Measurements from ENCODE around the gene SAMD4A. TPM values are rescaled to one million over a fixed set of nuclear protein-coding genes. Genes with fewer than 3 reads are reported as not detected.
A peak's percentile ranks its signal among the peaks of the same experiment; 100 is the strongest.

SAMD4A gene
- total and polyA plus RNA-seq, 7 experiments from 2014 or later: 0.73 to 5.7 (median 1.7) TPM; not detected in 2

GRCh38 chr14:54834081-54834480, 267.2 kb downstream of the SAMD4A start:
- no peak overlapping the region for H3K4me3 Mint-ChIP-seq
- ATAC-seq (no peak), DNase-seq (no peak)
- H3K27me3 Mint-ChIP-seq: peaks cover 0 to 5% (median 0%) of the 10 kb centered on the region in 5 donors
- POLR2A ChIA-PET: interaction anchor here (0.6 kb wide), 1 partner anchor 18 kb away, joined by 3 read pairs; no protein-coding TSS in a partner anchor
- H3K9me3 ChIP-seq (ENCODE audit: control insufficient read depth in 2 of 3, low read length in 3 of 3): no peaks in the 10 kb centered on the region
- CTCF ChIA-PET: no interaction called here
- peaks cover 0 to 21% (median 5%) of the 10 kb centered on the region in 5 donors for H3K36me3 Mint-ChIP-seq
- H3K4me1 Mint-ChIP-seq: no peaks in the 10 kb centered on the region
- H3K4me3 ChIP-seq (ENCODE audit: low read length): no peak overlapping the region
- no peak overlapping the region for H3K27ac Mint-ChIP-seq
- no peak overlapping the region for H3K27ac ChIP-seq (ENCODE audit: low read depth, low read length)
- H3K4me1 ChIP-seq (ENCODE audit: control insufficient read depth in 2 of 2, insufficient read depth in 2 of 2, low read length in 2 of 2): no peaks in the 10 kb centered on the region
- H3K36me3 ChIP-seq (ENCODE audit: control insufficient read depth in 2 of 3, insufficient read depth in 3 of 3, low read length in 3 of 3): no peaks in the 10 kb centered on the region
- intact Hi-C loops (cut with micrococcal nuclease): no loop called here
- peaks cover 3 to 25% (median 8%) of the 10 kb centered on the region in 11 donors for H3K9me3 Mint-ChIP-seq
- no peaks in the 10 kb centered on the region for H3K27me3 ChIP-seq (ENCODE audit: control insufficient read depth in 2 of 2, insufficient read depth in 2 of 2, low read length in 2 of 2)

GRCh38 chr14:54834727-54835126, 267.8 kb downstream of the SAMD4A start:
- Mint-ChIP-seq H3K27ac (no peak overlapping the region), H3K9me3 (peaks cover 3 to 24% (median 8%) of the 10 kb centered on the region in 11 donors), H3K27me3 (peaks cover 0 to 5% (median 0%) of the 10 kb centered on the region in 5 donors), H3K36me3 (peaks cover 0 to 23% (median 10%) of the 10 kb centered on the region in 5 donors), H3K4me1 (peaks cover 0 to 1% (median 0%) of the 10 kb centered on the region in 7 donors), H3K4me3 (no peak overlapping the region)
- Histone ChIP-seq H3K27me3 (ENCODE audit: control insufficient read depth in 2 of 2, insufficient read depth in 2 of 2, low read length in 2 of 2) (no peaks in the 10 kb centered on the region), H3K27ac (ENCODE audit: low read depth, low read length) (no peak overlapping the region), H3K36me3 (ENCODE audit: control insufficient read depth in 2 of 3, insufficient read depth in 3 of 3, low read length in 3 of 3) (peaks cover 0 to under 1% (median 0%) of the 10 kb centered on the region in 3 experiments), H3K9me3 (ENCODE audit: control insufficient read depth in 2 of 3, low read length in 3 of 3) (no peaks in the 10 kb centered on the region), H3K4me3 (ENCODE audit: low read length) (no peak overlapping the region), H3K4me1 (ENCODE audit: control insufficient read depth in 2 of 2, insufficient read depth in 2 of 2, low read length in 2 of 2) (no peaks in the 10 kb centered on the region)
- no peak for ATAC-seq
- POLR2A ChIA-PET: interaction anchor here (0.6 kb wide), 1 partner anchor 18 kb away, joined by 3 read pairs; no protein-coding TSS in a partner anchor
- DNase-seq: no peak
- intact Hi-C loops (cut with micrococcal nuclease): no loop called here
- CTCF ChIA-PET: no interaction called here

DNA sequence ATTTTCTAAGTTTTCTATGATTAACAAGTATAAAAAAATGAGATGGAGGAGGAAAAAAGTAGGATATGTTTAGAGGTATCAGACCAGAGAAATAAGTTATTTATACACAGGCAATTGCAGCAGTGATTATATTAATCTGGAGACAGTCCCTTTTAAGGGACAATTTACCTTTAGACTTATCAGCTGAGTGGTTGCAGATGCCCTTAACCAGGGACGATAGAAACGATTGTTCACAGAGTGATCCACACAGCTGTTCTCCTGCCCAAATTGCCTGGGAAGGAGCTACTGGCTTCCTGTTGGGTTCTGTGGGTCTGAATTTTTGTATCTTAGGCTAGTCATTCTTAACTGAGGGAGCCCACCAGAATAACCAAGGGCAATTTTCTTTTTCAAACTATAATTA, 269.3 kb downstream of the SAMD4A start:
- Histone ChIP-seq H3K4me3 (ENCODE audit: low read length) (no peak overlapping the region), H3K4me1 (ENCODE audit: control insufficient read depth in 2 of 2, insufficient read depth in 2 of 2, low read length in 2 of 2) (no peaks in the 10 kb centered on the region), H3K27ac (ENCODE audit: low read depth, low read length) (no peak overlapping the region), H3K9me3 (ENCODE audit: control insufficient read depth in 2 of 3, low read length in 3 of 3) (no peaks in the 10 kb centered on the region), H3K27me3 (ENCODE audit: control insufficient read depth in 2 of 2, insufficient read depth in 2 of 2, low read length in 2 of 2) (no peaks in the 10 kb centered on the region), H3K36me3 (ENCODE audit: control insufficient read depth in 2 of 3, insufficient read depth in 3 of 3, low read length in 3 of 3) (peaks cover 0 to 14% (median 13%) of the 10 kb centered on the region in 3 experiments)
- Mint-ChIP-seq H3K27ac (no peak overlapping the region), H3K36me3 (peaks cover 9 to 36% (median 20%) of the 10 kb centered on the region in 5 donors), H3K4me1 (peaks cover 0 to 1% (median 0%) of the 10 kb centered on the region in 7 donors), H3K4me3 (no peak overlapping the region), H3K27me3 (peaks cover 0 to under 1% (median 0%) of the 10 kb centered on the region in 5 donors), H3K9me3 (peaks cover 0 to 9% (median 1%) of the 10 kb centered on the region in 11 donors)
- ATAC-seq (no peak), DNase-seq (no peak)
- POLR2A ChIA-PET: no interaction called here
- intact Hi-C loops (cut with micrococcal nuclease): no loop called here
- CTCF ChIA-PET: no interaction called here

DNA sequence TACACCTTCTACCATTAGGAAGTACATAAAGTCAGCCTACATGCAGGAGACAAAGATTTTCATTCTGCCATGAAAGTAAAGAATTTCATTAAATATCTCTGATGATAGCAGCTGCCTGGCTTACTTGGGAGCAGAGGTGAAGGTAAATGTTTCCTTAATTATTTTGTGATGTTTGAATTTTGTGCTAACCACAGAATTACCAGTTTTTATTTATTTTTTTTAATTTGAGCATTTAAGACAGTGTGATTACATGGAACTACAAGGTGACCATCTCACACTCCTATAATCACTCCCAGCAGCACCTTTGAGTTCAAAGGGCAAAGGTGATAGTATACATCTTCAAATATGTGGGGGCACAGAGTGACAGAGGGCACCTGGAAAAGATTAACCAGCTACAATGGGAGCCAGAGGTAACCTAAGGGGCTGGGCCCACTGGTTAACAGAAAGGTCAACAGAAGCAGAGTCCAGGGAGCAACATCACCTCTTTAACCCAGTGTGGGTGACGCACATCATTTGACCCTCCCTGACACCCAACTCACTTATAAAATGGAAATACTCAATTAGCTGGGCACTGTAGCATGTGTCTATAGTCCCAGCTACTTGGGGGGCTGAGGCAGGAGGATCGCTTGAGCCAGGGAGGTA, 270.7 kb downstream of the SAMD4A start:
- H3K36me3 ChIP-seq (ENCODE audit: control insufficient read depth in 2 of 3, insufficient read depth in 3 of 3, low read length in 3 of 3): peaks cover 0 to 17% (median 14%) of the 10 kb centered on the region in 3 experiments
- ATAC-seq: no peak
- no peak for DNase-seq
- no peak overlapping the region for H3K4me3 Mint-ChIP-seq
- H3K27me3 ChIP-seq (ENCODE audit: control insufficient read depth in 2 of 2, insufficient read depth in 2 of 2, low read length in 2 of 2): no peaks in the 10 kb centered on the region
- peak overlapping the region in 1 of 9 donors; percentile 71 for H3K27ac Mint-ChIP-seq
- no peaks in the 10 kb centered on the region for H3K27me3 Mint-ChIP-seq
- no peaks in the 10 kb centered on the region for H3K4me1 ChIP-seq (ENCODE audit: control insufficient read depth in 2 of 2, insufficient read depth in 2 of 2, low read length in 2 of 2)
- H3K4me1 Mint-ChIP-seq: peaks cover 0 to 1% (median 0%) of the 10 kb centered on the region in 7 donors
- H3K36me3 Mint-ChIP-seq: peaks cover 10 to 47% (median 22%) of the 10 kb centered on the region in 5 donors
- H3K4me3 ChIP-seq (ENCODE audit: low read length): no peak overlapping the region
- H3K9me3 ChIP-seq (ENCODE audit: control insufficient read depth in 2 of 3, low read length in 3 of 3): no peaks in the 10 kb centered on the region
- CTCF ChIA-PET: no interaction called here
- peaks cover 0 to 3% (median 0%) of the 10 kb centered on the region in 11 donors for H3K9me3 Mint-ChIP-seq
- POLR2A ChIA-PET: no interaction called here
- intact Hi-C loops (cut with micrococcal nuclease): no loop called here
- no peak overlapping the region for H3K27ac ChIP-seq (ENCODE audit: low read depth, low read length)

DNA sequence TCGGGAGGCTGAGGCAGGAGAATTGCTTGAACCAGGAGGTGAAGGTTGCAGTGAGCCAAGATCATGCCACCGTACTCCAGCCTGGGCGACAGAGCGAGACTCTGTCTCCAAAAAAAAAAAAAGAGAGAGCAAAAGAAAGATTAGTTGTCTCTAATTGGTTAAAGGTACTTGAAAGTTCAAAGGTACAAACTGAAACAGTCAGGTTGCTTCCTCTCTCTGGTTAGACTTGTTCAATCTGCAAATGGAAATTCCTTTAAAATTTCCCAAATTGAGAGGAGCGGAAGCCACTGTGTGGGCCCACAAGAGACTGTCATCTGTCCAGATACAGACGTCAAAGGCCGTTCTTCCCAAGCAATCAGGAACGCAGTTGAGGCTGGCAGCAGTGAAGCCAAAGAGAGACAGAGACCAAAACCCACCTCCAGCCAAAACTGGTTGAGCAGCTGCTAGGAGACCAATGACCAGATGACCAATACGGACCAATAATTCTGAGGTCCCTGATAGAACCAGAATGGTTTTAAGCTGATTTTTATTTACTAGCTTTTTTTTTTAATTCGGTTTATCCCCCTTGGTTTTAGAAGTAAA, 272.1 kb downstream of the SAMD4A start:
- no peaks in the 10 kb centered on the region for H3K4me1 ChIP-seq (ENCODE audit: control insufficient read depth in 2 of 2, insufficient read depth in 2 of 2, low read length in 2 of 2)
- peak overlapping the region in 2 of 9 donors; percentile 44 to 48 for H3K27ac Mint-ChIP-seq
- CTCF ChIA-PET: no interaction called here
- H3K27me3 Mint-ChIP-seq: no peaks in the 10 kb centered on the region
- no peak for DNase-seq
- intact Hi-C loops (cut with micrococcal nuclease): no loop called here
- H3K4me3 Mint-ChIP-seq: no peak overlapping the region
- no peak for ATAC-seq
- no peak overlapping the region for H3K27ac ChIP-seq (ENCODE audit: low read depth, low read length)
- H3K36me3 ChIP-seq (ENCODE audit: control insufficient read depth in 2 of 3, insufficient read depth in 3 of 3, low read length in 3 of 3): peaks cover 0 to 17% (median 14%) of the 10 kb centered on the region in 3 experiments
- H3K4me3 ChIP-seq (ENCODE audit: low read length): no peak overlapping the region
- peaks cover 0 to 1% (median 0%) of the 10 kb centered on the region in 7 donors for H3K4me1 Mint-ChIP-seq
- H3K9me3 ChIP-seq (ENCODE audit: control insufficient read depth in 2 of 3, low read length in 3 of 3): no peaks in the 10 kb centered on the region
- POLR2A ChIA-PET: no interaction called here
- H3K9me3 Mint-ChIP-seq: no peaks in the 10 kb centered on the region
- H3K27me3 ChIP-seq (ENCODE audit: control insufficient read depth in 2 of 2, insufficient read depth in 2 of 2, low read length in 2 of 2): no peaks in the 10 kb centered on the region
- peaks cover 10 to 51% (median 25%) of the 10 kb centered on the region in 5 donors for H3K36me3 Mint-ChIP-seq

DNA sequence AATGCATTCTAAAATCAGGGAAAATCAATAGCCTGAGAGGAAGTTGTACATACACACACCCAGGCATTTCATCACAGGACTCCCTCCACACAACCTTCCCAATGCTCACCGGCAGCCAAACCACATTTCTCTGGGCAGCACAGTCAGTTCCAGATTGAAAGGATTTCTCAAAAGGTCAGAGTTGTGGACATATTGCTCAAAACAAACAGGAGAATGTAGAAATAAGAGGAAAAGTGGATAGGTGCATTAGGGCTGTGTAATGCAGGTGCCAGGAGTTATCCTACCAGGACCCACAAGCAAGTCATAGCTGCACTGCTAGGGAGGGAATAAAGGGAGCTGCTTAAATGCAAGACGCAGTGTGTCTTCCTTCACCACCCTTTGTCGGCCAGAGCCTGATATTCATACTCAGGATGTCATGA, 272.8 kb downstream of the SAMD4A start:
- ChIA-PET POLR2A (no interaction called here), CTCF (interaction anchor here (0.9 kb wide), 1 partner anchor 31 kb away, joined by 3 read pairs; no protein-coding TSS in a partner anchor)
- no peaks in the 10 kb centered on the region for H3K27me3 Mint-ChIP-seq
- Histone ChIP-seq H3K27me3 (ENCODE audit: control insufficient read depth in 2 of 2, insufficient read depth in 2 of 2, low read length in 2 of 2) (no peaks in the 10 kb centered on the region), H3K27ac (ENCODE audit: low read depth, low read length) (no peak overlapping the region), H3K36me3 (ENCODE audit: control insufficient read depth in 2 of 3, insufficient read depth in 3 of 3, low read length in 3 of 3) (peaks cover 0 to 17% (median 14%) of the 10 kb centered on the region in 3 experiments), H3K9me3 (ENCODE audit: control insufficient read depth in 2 of 3, low read length in 3 of 3) (no peaks in the 10 kb centered on the region), H3K4me1 (ENCODE audit: control insufficient read depth in 2 of 2, insufficient read depth in 2 of 2, low read length in 2 of 2) (no peaks in the 10 kb centered on the region), H3K4me3 (ENCODE audit: low read length) (no peak overlapping the region)
- H3K27ac Mint-ChIP-seq: peak overlapping the region in 2 of 9 donors; percentile 33 to 44
- intact Hi-C loops (cut with micrococcal nuclease): loop anchor here in 1 of 2 donors (1.0 to 2.0 kb wide), 2 partner anchors 54 to 63 kb away; partner anchors contain the start of gene GCH1
- DNase-seq (no peak), ATAC-seq (no peak)
- H3K9me3 Mint-ChIP-seq: no peaks in the 10 kb centered on the region
- H3K4me3 Mint-ChIP-seq: no peak overlapping the region
- H3K4me1 Mint-ChIP-seq: peaks cover 0 to 1% (median 0%) of the 10 kb centered on the region in 7 donors
- peaks cover 10 to 58% (median 31%) of the 10 kb centered on the region in 5 donors for H3K36me3 Mint-ChIP-seq
